ENCODE results near the gene ALDH7A1. TPM values are rescaled to one million over a fixed set of nuclear protein-coding genes. Genes with fewer than 3 reads are reported as not detected.
A peak's percentile ranks its signal among the peaks of the same experiment; 100 is the strongest.

ALDH7A1 gene
- total RNA-seq, 1 experiment from 2014 or later: 176 TPM

DNA sequence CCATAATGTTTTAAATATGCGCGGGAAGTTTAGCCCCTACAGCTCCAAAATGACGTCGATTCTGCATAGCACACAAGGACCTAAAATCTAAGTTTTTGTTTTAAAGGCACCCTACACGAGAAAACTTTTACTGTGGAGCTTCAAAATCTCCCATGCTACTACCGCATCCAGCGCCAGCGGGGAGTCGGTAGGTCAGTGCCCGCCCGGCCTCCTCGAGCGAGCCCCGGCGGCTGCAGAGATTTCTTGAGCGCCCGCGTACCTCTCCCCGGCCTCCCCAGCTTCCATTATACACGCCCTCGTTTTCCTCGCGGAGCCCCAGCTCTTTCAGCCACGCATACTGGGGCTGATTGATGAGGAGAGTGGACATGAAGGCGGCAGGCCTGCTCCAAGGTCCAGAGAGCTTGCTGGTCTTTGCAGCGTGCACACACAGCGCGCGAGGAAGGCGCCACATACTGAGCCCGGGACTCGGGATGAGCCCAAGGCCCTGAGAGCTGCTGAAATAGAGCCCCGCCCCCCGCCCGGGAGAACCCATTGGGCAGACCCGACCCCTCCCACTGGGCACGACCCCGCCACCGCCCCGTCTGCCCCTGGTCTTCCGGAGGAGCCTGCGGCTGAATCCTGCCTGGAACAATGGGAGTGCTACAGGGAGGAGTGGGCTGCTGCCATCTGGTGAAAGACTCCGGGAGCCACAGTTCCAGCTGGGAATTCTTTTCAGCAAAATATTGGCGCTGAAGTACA is at the start of gene ALDH7A1 (continued):
- TF ChIP-seq, protein P1, sequence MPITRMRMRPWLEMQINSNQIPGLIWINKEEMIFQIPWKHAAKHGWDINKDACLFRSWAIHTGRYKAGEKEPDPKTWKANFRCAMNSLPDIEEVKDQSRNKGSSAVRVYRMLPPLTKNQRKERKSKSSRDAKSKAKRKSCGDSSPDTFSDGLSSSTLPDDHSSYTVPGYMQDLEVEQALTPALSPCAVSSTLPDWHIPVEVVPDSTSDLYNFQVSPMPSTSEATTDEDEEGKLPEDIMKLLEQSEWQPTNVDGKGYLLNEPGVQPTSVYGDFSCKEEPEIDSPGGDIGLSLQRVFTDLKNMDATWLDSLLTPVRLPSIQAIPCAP (CRISPR knock-in tag; IDR thresholded peaks at IDR 0.05): no peak
- TF ChIP-seq, protein P2, sequence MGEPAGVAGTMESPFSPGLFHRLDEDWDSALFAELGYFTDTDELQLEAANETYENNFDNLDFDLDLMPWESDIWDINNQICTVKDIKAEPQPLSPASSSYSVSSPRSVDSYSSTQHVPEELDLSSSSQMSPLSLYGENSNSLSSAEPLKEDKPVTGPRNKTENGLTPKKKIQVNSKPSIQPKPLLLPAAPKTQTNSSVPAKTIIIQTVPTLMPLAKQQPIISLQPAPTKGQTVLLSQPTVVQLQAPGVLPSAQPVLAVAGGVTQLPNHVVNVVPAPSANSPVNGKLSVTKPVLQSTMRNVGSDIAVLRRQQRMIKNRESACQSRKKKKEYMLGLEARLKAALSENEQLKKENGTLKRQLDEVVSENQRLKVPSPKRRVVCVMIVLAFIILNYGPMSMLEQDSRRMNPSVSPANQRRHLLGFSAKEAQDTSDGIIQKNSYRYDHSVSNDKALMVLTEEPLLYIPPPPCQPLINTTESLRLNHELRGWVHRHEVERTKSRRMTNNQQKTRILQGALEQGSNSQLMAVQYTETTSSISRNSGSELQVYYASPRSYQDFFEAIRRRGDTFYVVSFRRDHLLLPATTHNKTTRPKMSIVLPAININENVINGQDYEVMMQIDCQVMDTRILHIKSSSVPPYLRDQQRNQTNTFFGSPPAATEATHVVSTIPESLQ (CRISPR knock-in tag; IDR thresholded peaks at IDR 0.05): peak; percentile 13; the same call in 1 of the 2 replicates
- TF ChIP-seq, protein P3, sequence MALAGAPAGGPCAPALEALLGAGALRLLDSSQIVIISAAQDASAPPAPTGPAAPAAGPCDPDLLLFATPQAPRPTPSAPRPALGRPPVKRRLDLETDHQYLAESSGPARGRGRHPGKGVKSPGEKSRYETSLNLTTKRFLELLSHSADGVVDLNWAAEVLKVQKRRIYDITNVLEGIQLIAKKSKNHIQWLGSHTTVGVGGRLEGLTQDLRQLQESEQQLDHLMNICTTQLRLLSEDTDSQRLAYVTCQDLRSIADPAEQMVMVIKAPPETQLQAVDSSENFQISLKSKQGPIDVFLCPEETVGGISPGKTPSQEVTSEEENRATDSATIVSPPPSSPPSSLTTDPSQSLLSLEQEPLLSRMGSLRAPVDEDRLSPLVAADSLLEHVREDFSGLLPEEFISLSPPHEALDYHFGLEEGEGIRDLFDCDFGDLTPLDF (CRISPR knock-in tag; IDR thresholded peaks at IDR 0.05): no peak
- TF ChIP-seq ZNF416 (CRISPR knock-in tag; IDR thresholded peaks at IDR 0.05) (no peak), GABPB1 (CRISPR knock-in tag; IDR thresholded peaks at IDR 0.05) (peak; percentile 34; the same call in 1 of the 2 replicates), ZNF396 (CRISPR knock-in tag; IDR thresholded peaks at IDR 0.05; ENCODE audit: borderline replicate concordance) (no peak), CREM (CRISPR knock-in tag; IDR thresholded peaks at IDR 0.05) (no peak; the same call in 1 of the 2 replicates), NR1H2 (CRISPR knock-in tag; IDR thresholded peaks at IDR 0.05) (no peak), CBFB (CRISPR knock-in tag; IDR thresholded peaks at IDR 0.05; ENCODE audit: low read depth) (0 out of 2 replicates have a peak, but pooled peaks have one; percentile 32), MYBL2 (CRISPR knock-in tag; IDR thresholded peaks at IDR 0.05) (no peak; the same call in 1 of the 2 replicates)
- TF ChIP-seq, protein P4, sequence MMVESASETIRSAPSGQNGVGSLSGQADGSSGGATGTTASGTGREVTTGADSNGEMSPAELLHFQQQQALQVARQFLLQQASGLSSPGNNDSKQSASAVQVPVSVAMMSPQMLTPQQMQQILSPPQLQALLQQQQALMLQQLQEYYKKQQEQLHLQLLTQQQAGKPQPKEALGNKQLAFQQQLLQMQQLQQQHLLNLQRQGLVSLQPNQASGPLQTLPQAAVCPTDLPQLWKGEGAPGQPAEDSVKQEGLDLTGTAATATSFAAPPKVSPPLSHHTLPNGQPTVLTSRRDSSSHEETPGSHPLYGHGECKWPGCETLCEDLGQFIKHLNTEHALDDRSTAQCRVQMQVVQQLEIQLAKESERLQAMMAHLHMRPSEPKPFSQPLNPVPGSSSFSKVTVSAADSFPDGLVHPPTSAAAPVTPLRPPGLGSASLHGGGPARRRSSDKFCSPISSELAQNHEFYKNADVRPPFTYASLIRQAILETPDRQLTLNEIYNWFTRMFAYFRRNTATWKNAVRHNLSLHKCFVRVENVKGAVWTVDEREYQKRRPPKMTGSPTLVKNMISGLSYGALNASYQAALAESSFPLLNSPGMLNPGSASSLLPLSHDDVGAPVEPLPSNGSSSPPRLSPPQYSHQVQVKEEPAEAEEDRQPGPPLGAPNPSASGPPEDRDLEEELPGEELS (CRISPR knock-in tag; IDR thresholded peaks at IDR 0.05): no peak; the same call in none of the 2 replicates
- TF ChIP-seq, protein P5, sequence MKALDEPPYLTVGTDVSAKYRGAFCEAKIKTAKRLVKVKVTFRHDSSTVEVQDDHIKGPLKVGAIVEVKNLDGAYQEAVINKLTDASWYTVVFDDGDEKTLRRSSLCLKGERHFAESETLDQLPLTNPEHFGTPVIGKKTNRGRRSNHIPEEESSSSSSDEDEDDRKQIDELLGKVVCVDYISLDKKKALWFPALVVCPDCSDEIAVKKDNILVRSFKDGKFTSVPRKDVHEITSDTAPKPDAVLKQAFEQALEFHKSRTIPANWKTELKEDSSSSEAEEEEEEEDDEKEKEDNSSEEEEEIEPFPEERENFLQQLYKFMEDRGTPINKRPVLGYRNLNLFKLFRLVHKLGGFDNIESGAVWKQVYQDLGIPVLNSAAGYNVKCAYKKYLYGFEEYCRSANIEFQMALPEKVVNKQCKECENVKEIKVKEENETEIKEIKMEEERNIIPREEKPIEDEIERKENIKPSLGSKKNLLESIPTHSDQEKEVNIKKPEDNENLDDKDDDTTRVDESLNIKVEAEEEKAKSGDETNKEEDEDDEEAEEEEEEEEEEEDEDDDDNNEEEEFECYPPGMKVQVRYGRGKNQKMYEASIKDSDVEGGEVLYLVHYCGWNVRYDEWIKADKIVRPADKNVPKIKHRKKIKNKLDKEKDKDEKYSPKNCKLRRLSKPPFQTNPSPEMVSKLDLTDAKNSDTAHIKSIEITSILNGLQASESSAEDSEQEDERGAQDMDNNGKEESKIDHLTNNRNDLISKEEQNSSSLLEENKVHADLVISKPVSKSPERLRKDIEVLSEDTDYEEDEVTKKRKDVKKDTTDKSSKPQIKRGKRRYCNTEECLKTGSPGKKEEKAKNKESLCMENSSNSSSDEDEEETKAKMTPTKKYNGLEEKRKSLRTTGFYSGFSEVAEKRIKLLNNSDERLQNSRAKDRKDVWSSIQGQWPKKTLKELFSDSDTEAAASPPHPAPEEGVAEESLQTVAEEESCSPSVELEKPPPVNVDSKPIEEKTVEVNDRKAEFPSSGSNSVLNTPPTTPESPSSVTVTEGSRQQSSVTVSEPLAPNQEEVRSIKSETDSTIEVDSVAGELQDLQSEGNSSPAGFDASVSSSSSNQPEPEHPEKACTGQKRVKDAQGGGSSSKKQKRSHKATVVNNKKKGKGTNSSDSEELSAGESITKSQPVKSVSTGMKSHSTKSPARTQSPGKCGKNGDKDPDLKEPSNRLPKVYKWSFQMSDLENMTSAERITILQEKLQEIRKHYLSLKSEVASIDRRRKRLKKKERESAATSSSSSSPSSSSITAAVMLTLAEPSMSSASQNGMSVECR (CRISPR knock-in tag; IDR thresholded peaks at IDR 0.05; ENCODE audit: borderline replicate concordance): peak; percentile 33; the same call in 1 of the 2 replicates
- TF ChIP-seq, protein P6, sequence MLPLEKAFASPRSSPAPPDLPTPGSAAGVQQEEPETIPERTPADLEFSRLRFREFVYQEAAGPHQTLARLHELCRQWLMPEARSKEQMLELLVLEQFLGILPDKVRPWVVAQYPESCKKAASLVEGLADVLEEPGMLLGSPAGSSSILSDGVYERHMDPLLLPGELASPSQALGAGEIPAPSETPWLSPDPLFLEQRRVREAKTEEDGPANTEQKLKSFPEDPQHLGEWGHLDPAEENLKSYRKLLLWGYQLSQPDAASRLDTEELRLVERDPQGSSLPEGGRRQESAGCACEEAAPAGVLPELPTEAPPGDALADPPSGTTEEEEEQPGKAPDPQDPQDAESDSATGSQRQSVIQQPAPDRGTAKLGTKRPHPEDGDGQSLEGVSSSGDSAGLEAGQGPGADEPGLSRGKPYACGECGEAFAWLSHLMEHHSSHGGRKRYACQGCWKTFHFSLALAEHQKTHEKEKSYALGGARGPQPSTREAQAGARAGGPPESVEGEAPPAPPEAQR (CRISPR knock-in tag; IDR thresholded peaks at IDR 0.05): no peak
- TF ChIP-seq, protein P7, sequence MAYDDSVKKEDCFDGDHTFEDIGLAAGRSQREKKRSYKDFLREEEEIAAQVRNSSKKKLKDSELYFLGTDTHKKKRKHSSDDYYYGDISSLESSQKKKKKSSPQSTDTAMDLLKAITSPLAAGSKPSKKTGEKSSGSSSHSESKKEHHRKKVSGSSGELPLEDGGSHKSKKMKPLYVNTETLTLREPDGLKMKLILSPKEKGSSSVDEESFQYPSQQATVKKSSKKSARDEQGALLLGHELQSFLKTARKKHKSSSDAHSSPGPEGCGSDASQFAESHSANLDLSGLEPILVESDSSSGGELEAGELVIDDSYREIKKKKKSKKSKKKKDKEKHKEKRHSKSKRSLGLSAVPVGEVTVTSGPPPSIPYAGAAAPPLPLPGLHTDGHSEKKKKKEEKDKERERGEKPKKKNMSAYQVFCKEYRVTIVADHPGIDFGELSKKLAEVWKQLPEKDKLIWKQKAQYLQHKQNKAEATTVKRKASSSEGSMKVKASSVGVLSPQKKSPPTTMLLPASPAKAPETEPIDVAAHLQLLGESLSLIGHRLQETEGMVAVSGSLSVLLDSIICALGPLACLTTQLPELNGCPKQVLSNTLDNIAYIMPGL (CRISPR knock-in tag; IDR thresholded peaks at IDR 0.05): no peak
- TF ChIP-seq, protein P8, sequence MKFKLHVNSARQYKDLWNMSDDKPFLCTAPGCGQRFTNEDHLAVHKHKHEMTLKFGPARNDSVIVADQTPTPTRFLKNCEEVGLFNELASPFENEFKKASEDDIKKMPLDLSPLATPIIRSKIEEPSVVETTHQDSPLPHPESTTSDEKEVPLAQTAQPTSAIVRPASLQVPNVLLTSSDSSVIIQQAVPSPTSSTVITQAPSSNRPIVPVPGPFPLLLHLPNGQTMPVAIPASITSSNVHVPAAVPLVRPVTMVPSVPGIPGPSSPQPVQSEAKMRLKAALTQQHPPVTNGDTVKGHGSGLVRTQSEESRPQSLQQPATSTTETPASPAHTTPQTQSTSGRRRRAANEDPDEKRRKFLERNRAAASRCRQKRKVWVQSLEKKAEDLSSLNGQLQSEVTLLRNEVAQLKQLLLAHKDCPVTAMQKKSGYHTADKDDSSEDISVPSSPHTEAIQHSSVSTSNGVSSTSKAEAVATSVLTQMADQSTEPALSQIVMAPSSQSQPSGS (CRISPR knock-in tag; IDR thresholded peaks at IDR 0.05; ENCODE audit: borderline replicate concordance, low read depth): no peak
- TF ChIP-seq, protein P9, sequence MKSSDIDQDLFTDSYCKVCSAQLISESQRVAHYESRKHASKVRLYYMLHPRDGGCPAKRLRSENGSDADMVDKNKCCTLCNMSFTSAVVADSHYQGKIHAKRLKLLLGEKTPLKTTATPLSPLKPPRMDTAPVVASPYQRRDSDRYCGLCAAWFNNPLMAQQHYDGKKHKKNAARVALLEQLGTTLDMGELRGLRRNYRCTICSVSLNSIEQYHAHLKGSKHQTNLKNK (CRISPR knock-in tag; IDR thresholded peaks at IDR 0.05): no peak
- TF ChIP-seq, protein P10, sequence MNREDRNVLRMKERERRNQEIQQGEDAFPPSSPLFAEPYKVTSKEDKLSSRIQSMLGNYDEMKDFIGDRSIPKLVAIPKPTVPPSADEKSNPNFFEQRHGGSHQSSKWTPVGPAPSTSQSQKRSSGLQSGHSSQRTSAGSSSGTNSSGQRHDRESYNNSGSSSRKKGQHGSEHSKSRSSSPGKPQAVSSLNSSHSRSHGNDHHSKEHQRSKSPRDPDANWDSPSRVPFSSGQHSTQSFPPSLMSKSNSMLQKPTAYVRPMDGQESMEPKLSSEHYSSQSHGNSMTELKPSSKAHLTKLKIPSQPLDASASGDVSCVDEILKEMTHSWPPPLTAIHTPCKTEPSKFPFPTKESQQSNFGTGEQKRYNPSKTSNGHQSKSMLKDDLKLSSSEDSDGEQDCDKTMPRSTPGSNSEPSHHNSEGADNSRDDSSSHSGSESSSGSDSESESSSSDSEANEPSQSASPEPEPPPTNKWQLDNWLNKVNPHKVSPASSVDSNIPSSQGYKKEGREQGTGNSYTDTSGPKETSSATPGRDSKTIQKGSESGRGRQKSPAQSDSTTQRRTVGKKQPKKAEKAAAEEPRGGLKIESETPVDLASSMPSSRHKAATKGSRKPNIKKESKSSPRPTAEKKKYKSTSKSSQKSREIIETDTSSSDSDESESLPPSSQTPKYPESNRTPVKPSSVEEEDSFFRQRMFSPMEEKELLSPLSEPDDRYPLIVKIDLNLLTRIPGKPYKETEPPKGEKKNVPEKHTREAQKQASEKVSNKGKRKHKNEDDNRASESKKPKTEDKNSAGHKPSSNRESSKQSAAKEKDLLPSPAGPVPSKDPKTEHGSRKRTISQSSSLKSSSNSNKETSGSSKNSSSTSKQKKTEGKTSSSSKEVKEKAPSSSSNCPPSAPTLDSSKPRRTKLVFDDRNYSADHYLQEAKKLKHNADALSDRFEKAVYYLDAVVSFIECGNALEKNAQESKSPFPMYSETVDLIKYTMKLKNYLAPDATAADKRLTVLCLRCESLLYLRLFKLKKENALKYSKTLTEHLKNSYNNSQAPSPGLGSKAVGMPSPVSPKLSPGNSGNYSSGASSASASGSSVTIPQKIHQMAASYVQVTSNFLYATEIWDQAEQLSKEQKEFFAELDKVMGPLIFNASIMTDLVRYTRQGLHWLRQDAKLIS (CRISPR knock-in tag; IDR thresholded peaks at IDR 0.05; ENCODE audit: borderline replicate concordance): no peak

All from WTC11 (cell line).